Esophagus muscularis mucosa (tissue), 4 donors: ENCODE data around the gene ZNF524.

Source experiments
- EP300 ChIP-seq: sonication (generic); formaldehyde crosslinking; IDR thresholded peaks from one replicate; pipeline ENCODE4 v1.6.1; 2017; ENCODE audit warnings: antibody characterized with exemption
- POLR2A ChIP-seq: fragments of 450-650 bp; IDR thresholded peaks from one replicate; pipeline ENCODE4 v1.6.1; 2017; ENCODE audit warnings: antibody characterized with exemption, moderate library complexity, mild to moderate bottlenecking, low read depth
- TF ChIP-seq, protein P1 (sequence below), 3 experiments: fragments of 200-600 bp in 2 of 3; fragments of 450-650 bp in 1 of 3; sonication (generic) in 2 of 3; IDR thresholded peaks; one replicate each; pipeline ENCODE4 v1.5.1; 2017 to 2019; ENCODE audit warnings: antibody characterized with exemption in 3 of 3, mild to moderate bottlenecking in 2 of 3, moderate library complexity in 1 of 3

DNA sequence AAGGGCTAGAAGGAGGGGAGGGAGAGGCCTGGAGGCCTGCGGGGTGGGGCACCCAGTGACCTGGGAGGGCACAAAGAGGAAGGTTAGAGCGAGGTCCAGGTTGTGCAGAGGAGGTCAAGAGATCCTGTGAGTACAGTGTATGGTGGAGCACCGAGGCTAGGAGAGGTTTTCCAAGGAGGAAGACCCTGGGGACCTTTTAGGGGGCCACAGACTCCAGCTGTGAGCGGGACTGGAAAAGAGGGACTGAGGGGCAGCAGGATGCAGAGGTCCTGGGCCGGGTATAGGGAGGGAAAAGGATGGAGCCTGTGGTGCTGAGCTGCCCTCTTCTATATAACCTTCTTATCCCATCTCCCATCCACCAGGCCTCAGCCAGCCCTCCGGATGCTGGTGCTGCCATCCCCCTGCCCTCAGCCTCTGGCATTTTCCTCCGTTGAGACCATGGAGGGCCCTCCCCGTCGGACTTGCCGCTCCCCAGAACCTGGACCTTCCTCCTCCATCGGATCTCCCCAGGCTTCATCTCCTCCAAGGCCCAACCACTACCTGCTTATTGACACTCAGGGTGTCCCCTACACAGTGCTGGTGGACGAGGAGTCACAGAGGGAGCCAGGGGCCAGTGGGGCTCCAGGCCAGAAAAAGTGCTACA, 44.2 kb downstream of the ZNF524 start:
- TF ChIP-seq, protein P1, sequence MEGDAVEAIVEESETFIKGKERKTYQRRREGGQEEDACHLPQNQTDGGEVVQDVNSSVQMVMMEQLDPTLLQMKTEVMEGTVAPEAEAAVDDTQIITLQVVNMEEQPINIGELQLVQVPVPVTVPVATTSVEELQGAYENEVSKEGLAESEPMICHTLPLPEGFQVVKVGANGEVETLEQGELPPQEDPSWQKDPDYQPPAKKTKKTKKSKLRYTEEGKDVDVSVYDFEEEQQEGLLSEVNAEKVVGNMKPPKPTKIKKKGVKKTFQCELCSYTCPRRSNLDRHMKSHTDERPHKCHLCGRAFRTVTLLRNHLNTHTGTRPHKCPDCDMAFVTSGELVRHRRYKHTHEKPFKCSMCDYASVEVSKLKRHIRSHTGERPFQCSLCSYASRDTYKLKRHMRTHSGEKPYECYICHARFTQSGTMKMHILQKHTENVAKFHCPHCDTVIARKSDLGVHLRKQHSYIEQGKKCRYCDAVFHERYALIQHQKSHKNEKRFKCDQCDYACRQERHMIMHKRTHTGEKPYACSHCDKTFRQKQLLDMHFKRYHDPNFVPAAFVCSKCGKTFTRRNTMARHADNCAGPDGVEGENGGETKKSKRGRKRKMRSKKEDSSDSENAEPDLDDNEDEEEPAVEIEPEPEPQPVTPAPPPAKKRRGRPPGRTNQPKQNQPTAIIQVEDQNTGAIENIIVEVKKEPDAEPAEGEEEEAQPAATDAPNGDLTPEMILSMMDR (IDR thresholded peaks at IDR 0.05), result no peak
- TF ChIP-seq POLR2A (no peak), EP300 (no peak)
